ENCODE results near the gene CASKIN1. TPM values are rescaled to one million over a fixed set of nuclear protein-coding genes. Genes with fewer than 3 reads are reported as not detected.
A peak's percentile ranks its signal among the peaks of the same experiment; 100 is the strongest.
"Not testable (repeated sequence)": the region's sequence is repeated elsewhere in the genome, so short reads cannot be mapped to it uniquely, and the experiment has no call there.

The CASKIN1 gene
- total and polyA plus RNA-seq, 10 of the 15 experiments (the other 5 are each of a cell fraction or from before 2014, with no cell fraction given): 0.03 to 0.33 (median 0.11) TPM; not detected in 5

DNA sequence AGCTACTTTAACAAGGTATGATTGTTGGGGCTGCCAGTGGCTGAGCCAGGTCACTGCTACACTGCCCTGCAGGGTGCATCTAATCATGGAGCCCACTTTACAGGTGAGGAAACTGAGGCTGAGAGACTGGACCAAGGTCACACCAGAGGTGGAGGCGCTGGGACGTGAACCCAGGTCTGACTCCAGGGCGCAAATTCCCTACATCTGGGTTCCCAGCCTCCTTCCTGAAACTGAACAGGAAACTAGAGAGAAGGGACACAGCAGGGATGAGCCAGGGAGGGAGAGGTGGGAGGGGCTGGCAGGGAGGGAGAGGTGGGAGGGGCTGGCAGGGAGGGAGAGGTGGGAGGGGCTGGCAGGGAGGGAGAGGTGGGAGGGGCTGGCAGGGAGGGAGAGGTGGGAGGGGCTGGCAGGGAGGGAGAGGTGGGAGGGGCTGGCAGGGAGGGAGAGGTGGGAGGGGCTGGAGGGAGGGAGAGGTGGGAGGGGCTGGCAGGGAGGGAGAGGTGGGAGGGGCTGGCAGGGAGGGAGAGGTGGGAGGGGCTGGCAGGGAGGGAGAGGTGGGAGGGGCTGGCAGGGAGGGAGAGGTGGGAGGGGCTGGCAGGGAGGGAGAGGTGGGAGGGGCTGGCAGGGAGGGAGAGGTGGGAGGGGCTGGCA, 68.7 kb downstream of the CASKIN1 start:
- not testable (repeated sequence) for ATAC-seq

More for the DNA sequence above, 68.7 kb downstream of the CASKIN1 start:
- SMC1A ChIA-PET (ENCODE audit: uncharacterized antibody, unreplicated experiment); H2AFZ ChIP-seq (ENCODE audit: control insufficient read depth, low read depth, low read length); intact Hi-C loops (cut with micrococcal nuclease; ENCODE audit: unreplicated experiment); RAD21 ChIA-PET (ENCODE audit: unreplicated experiment); BruUV-seq (replicated peaks); H3K9me3 ChIP-seq (replicated peaks; ENCODE audit: control insufficient read depth, insufficient read depth, low read length); POLR2A ChIA-PET; H3K27me3 ChIP-seq (replicated peaks in 1 of 2; ENCODE audit: control insufficient read depth in 2 of 2, insufficient read depth in 2 of 2, low read length in 1 of 2); CTCF ChIA-PET; H3K36me3 ChIP-seq (ENCODE audit: control insufficient read depth in 2 of 2, insufficient read depth in 2 of 2, low read length in 1 of 2); H4K20me1 ChIP-seq (ENCODE audit: control insufficient read depth, insufficient read depth); H3K4me3 ChIP-seq; DNase-seq (ENCODE audit: low read depth, low spot score); FAIRE-seq; H3K79me2 ChIP-seq (ENCODE audit: control insufficient read depth, insufficient read depth, low read length); H3K4me2 ChIP-seq (ENCODE audit: control insufficient read depth, insufficient read depth); in situ Hi-C loops (cut with MboI); H3K27ac ChIP-seq (ENCODE audit: control insufficient read depth, insufficient read depth); H3K4me1 ChIP-seq (ENCODE audit: control insufficient read depth, insufficient read depth, low read length); H3K9ac ChIP-seq (ENCODE audit: control insufficient read depth, insufficient read depth, low read length): not testable (repeated sequence)
- WGBS (ENCODE audit: insufficient coverage, insufficient replicate concordance, low lambda C conversion rate, missing lambda C conversion rate): 95% methylated on average over 3 of the region's 3 CpGs

MicroRNA genes within 50 kb of the gene (microRNA counts, 767-probe panel; counts per million panel counts)
- microRNA hsa-miR-3180 (55.3 counts per million), microRNA hsa-miR-4516 (2,848 counts per million, percentile 86 among the panel's probes with 10 or more counts)

Small RNAs within 50 kb of the gene (microRNA-seq; reads per million reads assigned to microRNA genes)
- gene MIR3180-5 (not detected), gene MIR4516 (not detected)

Small RNAs within 50 kb of the gene (small RNA-seq; reads per million reads assigned to genes)
- gene MIR3180-5: not detected
- gene MIR4516: not detected
- not detected for gene RF00019
- gene SNORD60: not detected

Other genes with a start within 250 kb of the CASKIN1 start
Only the 7 nearest of the 25 such genes appear.
- gene RAB26, start 48.0 kb downstream of the CASKIN1 start, total RNA-seq (2014; rRNA removed): 0.11 and 0.51 TPM in 2 replicates
- not detected in 2 replicates for gene RAB26, start 48.0 kb downstream of the CASKIN1 start, total RNA-seq (2014; rRNA removed; fragmentation: Illumina TruSeq; extraction: Trizol)
- 0.33 and 0.53 TPM in 2 replicates for gene RAB26, start 48.0 kb downstream of the CASKIN1 start, total RNA-seq (2021)
- 0.89 and 1.9 TPM in 2 replicates for gene RAB26, start 48.0 kb downstream of the CASKIN1 start, polyA plus RNA-seq (2011; rRNA removed)
- gene RAB26, start 48.0 kb downstream of the CASKIN1 start, polyA plus RNA-seq (2014; fragmentation: Illumina TruSeq; extraction: Trizol): 0.21 TPM in 1 of 2 replicates, not detected in the other
- gene RAB26, start 48.0 kb downstream of the CASKIN1 start, polyA plus RNA-seq (2014; fragmentation: Nextera tagmentation; extraction: Ambion mirVana): under 1 TPM; 0.13 to 0.27 TPM
- 0.13 and 0.43 TPM in 2 replicates for gene RAB26, start 48.0 kb downstream of the CASKIN1 start, polyA plus RNA-seq (2014; rRNA removed)
- 1 to 10 TPM; 3.7 to 4.5 TPM for gene RAB26, start 48.0 kb downstream of the CASKIN1 start, polyA plus RNA-seq (2016; fragmentation: Nextera tagmentation; extraction: Ambion mirVana)
- gene TRAF7, start 40.8 kb downstream of the CASKIN1 start, total RNA-seq (2014; rRNA removed): 36.9 and 44.6 TPM in 2 replicates
- gene TRAF7, start 40.8 kb downstream of the CASKIN1 start, total RNA-seq (2014; rRNA removed; fragmentation: Illumina TruSeq; extraction: Trizol): 23.2 and 26.3 TPM in 2 replicates
- 82.6 and 87.0 TPM in 2 replicates for gene TRAF7, start 40.8 kb downstream of the CASKIN1 start, total RNA-seq (2021)
- 23.5 and 46.7 TPM in 2 replicates for gene TRAF7, start 40.8 kb downstream of the CASKIN1 start, polyA plus RNA-seq (2011; rRNA removed)
- gene TRAF7, start 40.8 kb downstream of the CASKIN1 start, polyA plus RNA-seq (2014; fragmentation: Illumina TruSeq; extraction: Trizol): 16.8 and 19.4 TPM in 2 replicates
- gene TRAF7, start 40.8 kb downstream of the CASKIN1 start, polyA plus RNA-seq (2014; fragmentation: Nextera tagmentation; extraction: Ambion mirVana): 1 to 10 TPM in 1 of 2 experiments, under 1 TPM in 1; 0.61 to 2.1 TPM
- gene TRAF7, start 40.8 kb downstream of the CASKIN1 start, polyA plus RNA-seq (2014; rRNA removed): 44.4 and 50.3 TPM in 2 replicates
- gene TRAF7, start 40.8 kb downstream of the CASKIN1 start, polyA plus RNA-seq (2016; fragmentation: Nextera tagmentation; extraction: Ambion mirVana): 10 to 100 TPM; 29.8 to 30.2 TPM
- 72.0 and 80.9 TPM in 2 replicates for gene MLST8, start 8.8 kb upstream of the CASKIN1 start, total RNA-seq (2014; rRNA removed)
- gene MLST8, start 8.8 kb upstream of the CASKIN1 start, total RNA-seq (2014; rRNA removed; fragmentation: Illumina TruSeq; extraction: Trizol): 9.8 and 11.0 TPM in 2 replicates
- 73.7 and 75.4 TPM in 2 replicates for gene MLST8, start 8.8 kb upstream of the CASKIN1 start, total RNA-seq (2021)
- 22.4 and 53.0 TPM in 2 replicates for gene MLST8, start 8.8 kb upstream of the CASKIN1 start, polyA plus RNA-seq (2011; rRNA removed)
- 5.7 and 29.1 TPM in 2 replicates for gene MLST8, start 8.8 kb upstream of the CASKIN1 start, polyA plus RNA-seq (2014; fragmentation: Illumina TruSeq; extraction: Trizol)
- 1 to 10 TPM; 1.0 to 6.3 TPM for gene MLST8, start 8.8 kb upstream of the CASKIN1 start, polyA plus RNA-seq (2014; fragmentation: Nextera tagmentation; extraction: Ambion mirVana)
- gene MLST8, start 8.8 kb upstream of the CASKIN1 start, polyA plus RNA-seq (2014; rRNA removed): 114 and 124 TPM in 2 replicates
- 100 to 1,000 TPM; 111 to 114 TPM for gene MLST8, start 8.8 kb upstream of the CASKIN1 start, polyA plus RNA-seq (2016; fragmentation: Nextera tagmentation; extraction: Ambion mirVana)
- 9.1 and 9.6 TPM in 2 replicates for gene BRICD5, start 14.3 kb upstream of the CASKIN1 start, total RNA-seq (2014; rRNA removed)
- gene BRICD5, start 14.3 kb upstream of the CASKIN1 start, total RNA-seq (2014; rRNA removed; fragmentation: Illumina TruSeq; extraction: Trizol): 1.5 and 2.7 TPM in 2 replicates
- gene BRICD5, start 14.3 kb upstream of the CASKIN1 start, total RNA-seq (2021): 5.3 and 5.8 TPM in 2 replicates
- gene BRICD5, start 14.3 kb upstream of the CASKIN1 start, polyA plus RNA-seq (2011; rRNA removed): 0.66 and 1.5 TPM in 2 replicates
- gene BRICD5, start 14.3 kb upstream of the CASKIN1 start, polyA plus RNA-seq (2014; fragmentation: Illumina TruSeq; extraction: Trizol): 1.5 TPM in 1 of 2 replicates, not detected in the other
- gene BRICD5, start 14.3 kb upstream of the CASKIN1 start, polyA plus RNA-seq (2014; fragmentation: Nextera tagmentation; extraction: Ambion mirVana): under 1 TPM in 1 of 2 experiments, not detected in 1; 0.58 TPM
- gene BRICD5, start 14.3 kb upstream of the CASKIN1 start, polyA plus RNA-seq (2014; rRNA removed): 7.5 and 11.6 TPM in 2 replicates
- gene BRICD5, start 14.3 kb upstream of the CASKIN1 start, polyA plus RNA-seq (2016; fragmentation: Nextera tagmentation; extraction: Ambion mirVana): 1 to 10 TPM in 1 of 2 experiments, under 1 TPM in 1; 0.84 to 1.1 TPM
- 22.4 and 25.4 TPM in 2 replicates for gene PGP, start 18.2 kb upstream of the CASKIN1 start, total RNA-seq (2014; rRNA removed)
- 9.4 and 10.8 TPM in 2 replicates for gene PGP, start 18.2 kb upstream of the CASKIN1 start, total RNA-seq (2014; rRNA removed; fragmentation: Illumina TruSeq; extraction: Trizol)
- gene PGP, start 18.2 kb upstream of the CASKIN1 start, total RNA-seq (2021): 25.7 and 26.1 TPM in 2 replicates
- gene PGP, start 18.2 kb upstream of the CASKIN1 start, polyA plus RNA-seq (2011; rRNA removed): 4.1 and 6.4 TPM in 2 replicates
- 2.2 and 5.6 TPM in 2 replicates for gene PGP, start 18.2 kb upstream of the CASKIN1 start, polyA plus RNA-seq (2014; fragmentation: Illumina TruSeq; extraction: Trizol)
- gene PGP, start 18.2 kb upstream of the CASKIN1 start, polyA plus RNA-seq (2014; fragmentation: Nextera tagmentation; extraction: Ambion mirVana): 1 to 10 TPM in 1 of 2 experiments, under 1 TPM in 1; 0.42 to 5.0 TPM
- 28.0 and 34.9 TPM in 2 replicates for gene PGP, start 18.2 kb upstream of the CASKIN1 start, polyA plus RNA-seq (2014; rRNA removed)
- 10 to 100 TPM; 13.4 to 25.4 TPM for gene PGP, start 18.2 kb upstream of the CASKIN1 start, polyA plus RNA-seq (2016; fragmentation: Nextera tagmentation; extraction: Ambion mirVana)
- gene E4F1, start 27.0 kb upstream of the CASKIN1 start, total RNA-seq (2014; rRNA removed): 26.0 and 36.5 TPM in 2 replicates
- gene E4F1, start 27.0 kb upstream of the CASKIN1 start, total RNA-seq (2014; rRNA removed; fragmentation: Illumina TruSeq; extraction: Trizol): 6.0 and 6.9 TPM in 2 replicates
- gene E4F1, start 27.0 kb upstream of the CASKIN1 start, total RNA-seq (2021): 27.8 and 33.2 TPM in 2 replicates
- 3.1 and 10.8 TPM in 2 replicates for gene E4F1, start 27.0 kb upstream of the CASKIN1 start, polyA plus RNA-seq (2011; rRNA removed)
- gene E4F1, start 27.0 kb upstream of the CASKIN1 start, polyA plus RNA-seq (2014; fragmentation: Illumina TruSeq; extraction: Trizol): 0.32 and 2.3 TPM in 2 replicates
- 1 to 10 TPM in 1 of 2 experiments, under 1 TPM in 1; 0.23 to 2.1 TPM for gene E4F1, start 27.0 kb upstream of the CASKIN1 start, polyA plus RNA-seq (2014; fragmentation: Nextera tagmentation; extraction: Ambion mirVana)
- 26.7 and 34.0 TPM in 2 replicates for gene E4F1, start 27.0 kb upstream of the CASKIN1 start, polyA plus RNA-seq (2014; rRNA removed)
- gene E4F1, start 27.0 kb upstream of the CASKIN1 start, polyA plus RNA-seq (2016; fragmentation: Nextera tagmentation; extraction: Ambion mirVana): 10 to 100 TPM; 18.2 to 25.6 TPM
- 0.71 and 1.2 TPM in 2 replicates for gene DNASE1L2, start 39.8 kb upstream of the CASKIN1 start, total RNA-seq (2014; rRNA removed)
- 0.22 and 0.23 TPM in 2 replicates for gene DNASE1L2, start 39.8 kb upstream of the CASKIN1 start, total RNA-seq (2014; rRNA removed; fragmentation: Illumina TruSeq; extraction: Trizol)
- 0.93 and 1.5 TPM in 2 replicates for gene DNASE1L2, start 39.8 kb upstream of the CASKIN1 start, total RNA-seq (2021)
- 0.36 and 0.76 TPM in 2 replicates for gene DNASE1L2, start 39.8 kb upstream of the CASKIN1 start, polyA plus RNA-seq (2011; rRNA removed)
- gene DNASE1L2, start 39.8 kb upstream of the CASKIN1 start, polyA plus RNA-seq (2014; fragmentation: Illumina TruSeq; extraction: Trizol): 0.06 TPM in 1 of 2 replicates, not detected in the other
- gene DNASE1L2, start 39.8 kb upstream of the CASKIN1 start, polyA plus RNA-seq (2014; fragmentation: Nextera tagmentation; extraction: Ambion mirVana): under 1 TPM; 0.10 to 0.13 TPM
- 0.79 and 1.7 TPM in 2 replicates for gene DNASE1L2, start 39.8 kb upstream of the CASKIN1 start, polyA plus RNA-seq (2014; rRNA removed)
- gene DNASE1L2, start 39.8 kb upstream of the CASKIN1 start, polyA plus RNA-seq (2016; fragmentation: Nextera tagmentation; extraction: Ambion mirVana): under 1 TPM; 0.20 to 0.36 TPM